ENCODE results near the gene VEGFB. TPM values are rescaled to one million over a fixed set of nuclear protein-coding genes. Genes with fewer than 3 reads are reported as not detected.

The VEGFB gene
- total and polyA plus RNA-seq, 2 of the 8 experiments (the other 6 are each of a cell fraction or from before 2014, with no cell fraction given), result 9.3 to 49.6 TPM

- no peak overlapping the region for H3K27ac ChIP-seq (ENCODE audit: low read depth, low read length)
- H3K4ac ChIP-seq (replicated peaks; ENCODE audit: insufficient read length, low read depth, low read length), result no peak overlapping the region
- H2BK5ac ChIP-seq (ENCODE audit: low read depth, low read length), result no peak overlapping the region
- H3K36me3 ChIP-seq (ENCODE audit: control insufficient read depth in 2 of 4, insufficient read depth in 4 of 4, low read length in 3 of 4), result peaks cover 0 to 9% (median 5%) of the 10 kb centered on the region in 4 experiments; a peak in 4 of 8 replicates
- peaks cover 2 to 9% of the 10 kb centered on the region in 2 experiments for H4K20me1 ChIP-seq (replicated peaks in 1 of 2; ENCODE audit: control insufficient read depth in 1 of 2, insufficient read depth in 2 of 2, low read length in 2 of 2)
- H3K4me3 ChIP-seq (ENCODE audit: extremely low read depth in 1 of 4, insufficient read depth in 2 of 4, low read depth in 3 of 4, low read length in 4 of 4), result no peak overlapping the region
- no peak overlapping the region for H4K5ac ChIP-seq (ENCODE audit: insufficient read length, low read depth, low read length)
- H3K14ac ChIP-seq (ENCODE audit: insufficient read length), result no peak overlapping the region
- H3K23ac ChIP-seq (ENCODE audit: insufficient read length), result no peak overlapping the region
- WGBS, 2 experiments (ENCODE audit: extremely low coverage in 1 of 2, insufficient coverage in 1 of 2, insufficient read length in 1 of 2, insufficient replicate concordance in 2 of 2, low coverage in 1 of 2, low lambda C conversion rate in 2 of 2, missing lambda C conversion rate in 1 of 2), result 88% methylated on average over 15 of the region's 17 CpGs; no CpG with 5 or more reads in 1 of the 2 experiments
- H3K4me2 ChIP-seq (ENCODE audit: insufficient read depth in 1 of 2, low read depth in 2 of 2, low read length in 2 of 2), result no peak overlapping the region; a peak in 1 of 4 replicates
- H2BK12ac ChIP-seq (ENCODE audit: low read depth, low read length), result no peak overlapping the region
- no peak overlapping the region for H2BK15ac ChIP-seq (ENCODE audit: low read length)
- H3K9me3 ChIP-seq (ENCODE audit: insufficient read depth in 2 of 2, low read depth in 1 of 2, low read length in 1 of 2), result no peaks in the 10 kb centered on the region
- no peaks in the 10 kb centered on the region for H3K79me2 ChIP-seq (ENCODE audit: control insufficient read depth in 1 of 2, insufficient read depth in 2 of 2, low read length in 2 of 2)
- no peaks in the 10 kb centered on the region for H3K27me3 ChIP-seq (replicated peaks in 1 of 4; ENCODE audit: control insufficient read depth in 3 of 4, extremely low read depth in 1 of 4, insufficient read depth in 3 of 4, low read length in 3 of 4)
- H3K23me2 ChIP-seq (ENCODE audit: low read depth, low read length), result peaks cover 10% of the 10 kb centered on the region; the same call in 1 of the 2 replicates
- H3K56ac ChIP-seq (replicated peaks; ENCODE audit: insufficient read length, low read depth, low read length), result no peak overlapping the region
- DNase-seq (ENCODE audit: low read depth in 1 of 2, low spot score in 2 of 2) (no peak), FAIRE-seq (no peak)
- ChIA-PET CTCF (ENCODE audit: partially characterized antibody) (interaction anchor here (0.8 to 6.5 kb wide), 13 partner anchors 8 to 226 kb away, joined by 3 to 64 read pairs (median 4); partner anchors contain the start of genes FERMT3 and PLCB3), POLR2A (ENCODE audit: partially characterized antibody) (interaction anchor here (0.7 to 14.1 kb wide), 10 partner anchors 10 to 50 kb away, joined by 3 to 253 read pairs (median 18); partner anchors contain the start of genes FERMT3, FKBP2, PLCB3 and PPP1R14B)
- H3K18ac ChIP-seq (ENCODE audit: extremely low read depth, low read length), result no peak overlapping the region
- no peak overlapping the region for H2AK5ac ChIP-seq (ENCODE audit: low read depth, low read length)
- H2BK120ac ChIP-seq (replicated peaks; ENCODE audit: low read depth, low read length), result no peak overlapping the region
- no peaks in the 10 kb centered on the region for H3K79me1 ChIP-seq (ENCODE audit: low read depth, low read length)
- TF ChIP-seq POLR2AphosphoS5 (IDR thresholded peaks at IDR 0.05; ENCODE audit: low read depth, low read length) (peak; percentile 56; the same call in 1 of the 2 replicates), SRF (IDR thresholded peaks at IDR 0.05; ENCODE audit: low read depth, low read length) (no peak)
- peaks cover 0 to 18% (median 12%) of the 10 kb centered on the region in 4 experiments; a peak in 6 of 7 replicates for H3K4me1 ChIP-seq (replicated peaks in 1 of 4; ENCODE audit: control insufficient read depth in 3 of 4, insufficient read depth in 4 of 4, low read length in 3 of 4)
- H2BK20ac ChIP-seq (ENCODE audit: low read length), result no peak overlapping the region
- no peak overlapping the region for H3K9ac ChIP-seq (replicated peaks in 1 of 4; ENCODE audit: extremely low read depth in 1 of 4, low read depth in 3 of 4, low read length in 3 of 4)
- H2AFZ ChIP-seq (ENCODE audit: low read length), result no peak overlapping the region
- no peak overlapping the region for H4K91ac ChIP-seq (replicated peaks; ENCODE audit: insufficient read length, low read length)
- peak overlapping the region; percentile 4; the same call in 1 of the 2 replicates for H4K8ac ChIP-seq (ENCODE audit: extremely low read depth, insufficient read depth, low read length)
These were observed 10.1 kb upstream of the VEGFB start for GRCh38 chr11:64224151-64224890.

All from H1 (cell line).